ENCODE results near the gene BCAS3.
"Not testable (repeated sequence)": the region's sequence is repeated elsewhere in the genome, so short reads cannot be mapped to it uniquely, and the experiment has no call there.

BCAS3 gene

GRCh38 chr17:61338000-61338798 is 660.5 kb downstream of the BCAS3 start:
- DNase-seq (ENCODE audit: low read depth), result no peak

GRCh38 chr17:61338874-61339478 is 661.3 kb downstream of the BCAS3 start:
- DNase-seq (ENCODE audit: low read depth), result no peak

DNA sequence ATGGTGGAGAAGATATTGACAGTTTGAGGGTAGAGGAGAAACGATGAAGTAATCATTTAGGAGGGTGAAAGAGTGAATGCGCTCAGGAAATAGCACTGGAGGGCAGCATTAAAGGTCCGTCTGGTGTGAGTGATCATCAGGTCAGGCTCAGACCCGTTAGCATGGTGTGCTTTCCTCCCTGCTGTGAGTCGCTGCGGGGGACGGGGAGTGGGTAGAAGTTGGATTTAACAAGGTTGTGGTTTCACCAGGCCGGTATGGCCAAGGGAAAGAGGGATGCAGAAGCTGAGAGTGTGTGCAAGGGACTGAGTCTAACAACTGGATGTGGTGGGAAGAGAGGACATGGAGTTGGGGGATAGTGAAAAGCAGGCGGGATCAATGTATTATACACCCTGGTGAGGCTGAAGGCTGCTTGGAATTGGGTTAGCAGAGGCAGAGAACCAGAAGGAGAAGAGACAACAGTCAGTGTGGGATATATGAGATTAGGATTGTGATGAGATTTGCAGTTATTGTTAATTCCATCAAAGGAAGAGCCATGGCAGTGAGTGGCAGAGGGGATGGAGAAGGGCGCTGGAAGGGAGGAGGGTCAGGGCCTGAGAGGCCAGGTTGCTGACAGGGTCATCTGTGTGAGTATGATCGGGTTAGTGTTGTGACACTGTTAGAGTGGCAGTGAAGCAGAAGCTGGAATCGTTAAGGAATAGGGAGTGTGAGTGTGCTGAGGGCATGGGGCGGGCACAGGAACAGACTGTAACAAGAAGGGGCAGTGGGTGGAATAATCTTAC is 663.0 kb downstream of the BCAS3 start:
- no peak for DNase-seq (ENCODE audit: low read depth)

GRCh38 chr17:61343576-61343975 is 665.9 kb downstream of the BCAS3 start:
- no peak for DNase-seq (ENCODE audit: low read depth)

GRCh38 chr17:61345061-61345460 is 667.4 kb downstream of the BCAS3 start:
- no peak for DNase-seq (ENCODE audit: low read depth)

GRCh38 chr17:61345825-61346666 is 668.4 kb downstream of the BCAS3 start:
- no peak for DNase-seq (ENCODE audit: low read depth)

DNA sequence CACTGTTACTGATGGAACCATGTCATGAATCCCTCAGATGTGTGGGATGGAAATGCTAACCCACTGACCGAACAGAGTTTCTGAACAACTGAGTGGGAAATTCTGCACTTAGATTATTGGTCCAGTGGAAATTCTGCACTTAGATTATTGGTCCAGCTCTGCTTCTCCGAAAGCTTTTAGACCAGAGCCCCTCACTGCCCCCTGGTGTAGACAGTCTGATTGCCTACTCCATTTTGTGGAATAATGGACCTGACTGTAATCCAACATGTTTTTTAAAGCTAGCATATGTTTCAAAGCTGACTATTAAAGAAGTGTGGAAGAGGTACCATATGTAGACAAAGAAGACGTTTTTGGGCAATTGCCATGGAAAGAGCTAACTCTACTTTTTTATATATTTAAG is 671.7 kb downstream of the BCAS3 start:
- DNase-seq (ENCODE audit: low read depth), result no peak

GRCh38 chr17:61351745-61352407 is 674.2 kb downstream of the BCAS3 start:
- no peak for DNase-seq (ENCODE audit: low read depth)

GRCh38 chr17:61352408-61352770 is 674.7 kb downstream of the BCAS3 start:
- no peak for DNase-seq (ENCODE audit: low read depth)

- no peak for DNase-seq (ENCODE audit: low read depth)
Measured at GRCh38 chr17:61352781-61353491, 675.3 kb downstream of the BCAS3 start.

DNA sequence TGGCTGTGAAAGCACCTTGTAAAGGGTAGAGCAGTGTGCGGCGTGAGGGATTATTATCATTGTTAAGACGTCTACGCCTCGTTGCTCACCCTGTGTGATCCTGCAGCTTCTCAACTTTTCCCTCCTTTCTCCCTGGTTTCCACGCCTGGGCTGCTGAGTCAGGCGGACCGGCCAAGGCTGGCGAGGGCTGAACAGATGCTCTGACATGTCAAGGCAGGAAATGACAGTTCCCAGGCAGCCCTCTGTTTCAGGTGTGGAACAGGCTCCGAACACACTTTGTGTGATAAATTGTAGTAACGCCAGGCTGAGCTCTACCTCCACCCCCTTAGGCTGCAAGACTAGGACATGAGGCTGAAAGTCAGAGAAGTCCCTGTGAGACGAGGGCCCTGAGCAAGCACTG is 676.0 kb downstream of the BCAS3 start:
- no peak for DNase-seq (ENCODE audit: low read depth)

GRCh38 chr17:61354895-61355874 is 677.5 kb downstream of the BCAS3 start:
- no peak for DNase-seq (ENCODE audit: low read depth)

DNA sequence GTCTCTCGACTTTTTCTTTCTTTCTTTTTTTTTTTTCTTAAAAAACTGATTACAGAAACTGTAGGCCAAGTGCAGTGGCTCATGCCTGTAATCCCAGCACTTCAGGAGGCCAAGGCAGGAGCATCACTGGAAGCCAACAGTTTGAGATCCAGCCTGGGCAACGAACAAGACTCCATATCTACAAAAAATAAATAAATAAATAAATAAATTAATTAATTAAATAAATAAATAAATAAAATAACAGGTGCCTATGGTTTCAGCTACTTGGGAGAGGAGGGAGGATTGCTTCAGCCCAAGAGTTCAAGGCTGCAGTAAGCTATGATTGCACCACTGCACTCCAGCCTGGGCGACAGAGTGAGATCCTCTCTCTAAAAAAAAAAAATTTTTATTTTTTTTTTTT is 679.4 kb downstream of the BCAS3 start:
- DNase-seq (ENCODE audit: low read depth), result not testable (repeated sequence)

- DNase-seq (ENCODE audit: low read depth), result not testable (repeated sequence)
Measured at GRCh38 chr17:61359513-61359912, 681.9 kb downstream of the BCAS3 start.

GRCh38 chr17:61360318-61360943 is 682.8 kb downstream of the BCAS3 start:
- no peak for DNase-seq (ENCODE audit: low read depth)

GRCh38 chr17:61361084-61361483 is 683.4 kb downstream of the BCAS3 start:
- no peak for DNase-seq (ENCODE audit: low read depth)

DNA sequence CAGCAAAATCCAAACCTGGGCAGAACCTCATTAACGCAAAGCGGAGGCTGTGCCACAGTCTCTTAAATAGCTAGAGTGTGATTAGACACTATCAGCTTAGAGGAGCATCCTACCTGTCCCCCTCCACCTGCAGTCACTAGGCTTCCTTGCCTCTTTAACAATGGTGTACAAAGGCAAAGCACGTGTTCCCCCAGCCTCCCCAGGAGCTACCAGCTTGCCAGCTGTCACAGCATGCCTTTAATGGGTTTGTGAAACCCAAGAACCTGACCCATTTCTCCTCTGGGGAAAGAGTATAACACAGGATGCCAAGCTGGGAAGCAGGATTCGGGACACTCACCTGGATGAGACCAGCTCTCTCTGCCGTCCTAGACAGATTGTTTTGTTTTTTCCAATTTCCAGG is 684.7 kb downstream of the BCAS3 start:
- no peak for DNase-seq (ENCODE audit: low read depth)

- no peak for DNase-seq (ENCODE audit: low read depth)
Measured at GRCh38 chr17:61362852-61363600, 685.4 kb downstream of the BCAS3 start.
